Ureter (tissue), 1 donor: ENCODE results near the gene TMEM161A. TPM values are rescaled to one million over a fixed set of nuclear protein-coding genes. Genes with fewer than 3 reads are reported as not detected.
"Not testable (repeated sequence)": the region's sequence is repeated elsewhere in the genome, so short reads cannot be mapped to it uniquely, and the experiment has no call there.

Source experiments
- DNase-seq: peaks from one replicate; pipeline ENCODE4 v3.0.0-alpha.2; 2020; ENCODE audit warnings: low spot score
- total RNA-seq: library from RNA; stranded (reverse); gene quantifications from one replicate; pipeline ENCODE4 v1.2.4, GENCODE V29; 2023
- donor health status: DM: yes; HTN: yes; CAD: no.

TMEM161A gene
- 25.3 TPM for total RNA-seq

- peak; percentile 98 for DNase-seq
Measured at GRCh38 chr19:19138109-19138981, at the start of gene TMEM161A. TMEM161A (minus strand) TSS chr19:19138478; CDS start chr19:19138428, 50 bp downstream.

- DNase-seq: no peak
Measured at GRCh38 chr19:19186742-19187141, 48.5 kb upstream of the TMEM161A start.

- DNase-seq: no peak
Measured at GRCh38 chr19:19185853-19186740, 47.8 kb upstream of the TMEM161A start.

GRCh38 chr19:19181488-19181998 lies 43.3 kb upstream of the TMEM161A start:
- no peak for DNase-seq

GRCh38 chr19:19179548-19180441 lies 41.5 kb upstream of the TMEM161A start:
- no peak for DNase-seq

- DNase-seq: no peak
Measured at GRCh38 chr19:19176950-19177349, 38.7 kb upstream of the TMEM161A start.

- DNase-seq: not testable (repeated sequence)
Measured at GRCh38 chr19:19173243-19173642, 35.0 kb upstream of the TMEM161A start.

- no peak for DNase-seq
Measured at GRCh38 chr19:19171821-19172532, 33.7 kb upstream of the TMEM161A start.

- DNase-seq: no peak
Measured at GRCh38 chr19:19170873-19171672, 32.8 kb upstream of the TMEM161A start.

- DNase-seq: peak; percentile 71
Measured at GRCh38 chr19:19170053-19170872, 32.0 kb upstream of the TMEM161A start, which contains the start of gene MEF2B. MEF2B (minus strand) TSS chr19:19170263; CDS start chr19:19150735, 19,528 bp downstream.

- no peak for DNase-seq
Measured at GRCh38 chr19:19169236-19170052, 31.2 kb upstream of the TMEM161A start.

- DNase-seq: no peak
Measured at GRCh38 chr19:19167612-19168011, 29.3 kb upstream of the TMEM161A start.

- no peak for DNase-seq
Measured at GRCh38 chr19:19165396-19165795, 27.1 kb upstream of the TMEM161A start.

GRCh38 chr19:19162495-19162894 lies 24.2 kb upstream of the TMEM161A start:
- no peak for DNase-seq

- no peak for DNase-seq
Measured at GRCh38 chr19:19160461-19161035, 22.3 kb upstream of the TMEM161A start.

GRCh38 chr19:19159534-19159933 lies 21.3 kb upstream of the TMEM161A start:
- DNase-seq: no peak

GRCh38 chr19:19157808-19158207 lies 19.5 kb upstream of the TMEM161A start:
- no peak for DNase-seq
